DOHH2 (cell line): Measurements from ENCODE around the gene ITGAE.

ENCODE experiments used
- EZH2phosphoT487 ChIP-seq: fragments of 200-600 bp; sonication (generic); IDR thresholded peaks from 2 replicates; pipeline ENCODE4 v1.6.1; 2017; ENCODE audit warnings: borderline replicate concordance, mild to moderate bottlenecking, antibody characterized with exemption, low read length, moderate library complexity, mixed read lengths
- TF ChIP-seq, protein P1 (sequence below): fragments of 200-600 bp; sonication (generic); IDR thresholded peaks from one replicate; pipeline ENCODE4 v1.5.1; 2014; ENCODE audit warnings: antibody characterized with exemption, mild to moderate bottlenecking, low read depth, low read length; ENCODE audit not compliant: poor library complexity, severe bottlenecking

DNA sequence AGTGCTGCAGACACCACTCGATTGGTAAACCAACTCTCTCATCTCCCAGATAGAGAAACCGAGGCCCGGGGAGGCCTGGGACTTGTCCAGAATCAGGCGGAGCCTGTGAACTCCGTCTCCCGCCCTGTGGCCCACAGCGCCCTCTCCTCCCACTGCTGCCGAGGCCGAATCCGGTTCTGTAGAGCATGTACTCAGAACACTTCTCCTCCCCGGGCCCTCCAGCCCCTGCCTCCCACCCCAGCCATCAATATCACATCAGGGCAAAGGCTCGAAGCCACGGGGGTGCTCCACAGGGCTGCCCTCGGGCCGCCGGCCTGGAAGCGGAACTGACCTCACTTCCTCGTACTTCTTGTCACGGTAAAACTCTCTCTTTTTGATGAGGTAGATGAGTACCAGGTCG, 119.4 kb downstream of the ITGAE start:
- TF ChIP-seq, protein P1, sequence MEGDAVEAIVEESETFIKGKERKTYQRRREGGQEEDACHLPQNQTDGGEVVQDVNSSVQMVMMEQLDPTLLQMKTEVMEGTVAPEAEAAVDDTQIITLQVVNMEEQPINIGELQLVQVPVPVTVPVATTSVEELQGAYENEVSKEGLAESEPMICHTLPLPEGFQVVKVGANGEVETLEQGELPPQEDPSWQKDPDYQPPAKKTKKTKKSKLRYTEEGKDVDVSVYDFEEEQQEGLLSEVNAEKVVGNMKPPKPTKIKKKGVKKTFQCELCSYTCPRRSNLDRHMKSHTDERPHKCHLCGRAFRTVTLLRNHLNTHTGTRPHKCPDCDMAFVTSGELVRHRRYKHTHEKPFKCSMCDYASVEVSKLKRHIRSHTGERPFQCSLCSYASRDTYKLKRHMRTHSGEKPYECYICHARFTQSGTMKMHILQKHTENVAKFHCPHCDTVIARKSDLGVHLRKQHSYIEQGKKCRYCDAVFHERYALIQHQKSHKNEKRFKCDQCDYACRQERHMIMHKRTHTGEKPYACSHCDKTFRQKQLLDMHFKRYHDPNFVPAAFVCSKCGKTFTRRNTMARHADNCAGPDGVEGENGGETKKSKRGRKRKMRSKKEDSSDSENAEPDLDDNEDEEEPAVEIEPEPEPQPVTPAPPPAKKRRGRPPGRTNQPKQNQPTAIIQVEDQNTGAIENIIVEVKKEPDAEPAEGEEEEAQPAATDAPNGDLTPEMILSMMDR: no peak
- TF ChIP-seq EZH2phosphoT487: no peak
